GM19193 (cell line): Measurements from ENCODE around the gene FAM98C.

Experiments
- POLR2A ChIP-seq: IDR thresholded peaks from 4 replicates; pipeline ENCODE4 v1.6.1; 2011; ENCODE audit not compliant: insufficient read depth, insufficient read length; ENCODE audit errors: extremely low read depth

The FAM98C gene

GRCh38 chr19:38429055-38429810 lies 26.3 kb downstream of the FAM98C start:
- no peak for TF ChIP-seq POLR2A

GRCh38 chr19:38429811-38430156 lies 26.9 kb downstream of the FAM98C start:
- TF ChIP-seq POLR2A = no peak

GRCh38 chr19:38430931-38431330 lies 28.0 kb downstream of the FAM98C start:
- TF ChIP-seq POLR2A = no peak

- no peak for TF ChIP-seq POLR2A
Observed at GRCh38 chr19:38433268-38433733, 30.4 kb downstream of the FAM98C start, which contains the start of gene RYR1. RYR1 (plus strand) TSS chr19:38433691; CDS start chr19:38433830, 139 bp downstream.

GRCh38 chr19:38434549-38435051 lies 31.7 kb downstream of the FAM98C start:
- TF ChIP-seq POLR2A = no peak

- no peak for TF ChIP-seq POLR2A
Observed at GRCh38 chr19:38437295-38437694, 34.4 kb downstream of the FAM98C start.

GRCh38 chr19:38437917-38438316 lies 35.0 kb downstream of the FAM98C start:
- no peak for TF ChIP-seq POLR2A

- TF ChIP-seq POLR2A = no peak
Observed at GRCh38 chr19:38440592-38440991, 37.7 kb downstream of the FAM98C start.

- no peak for TF ChIP-seq POLR2A
Observed at GRCh38 chr19:38441657-38442348, 38.9 kb downstream of the FAM98C start.

- TF ChIP-seq POLR2A = no peak
Observed at GRCh38 chr19:38442736-38443135, 39.8 kb downstream of the FAM98C start.

GRCh38 chr19:38443458-38443999 lies 40.6 kb downstream of the FAM98C start:
- TF ChIP-seq POLR2A = no peak

- no peak for TF ChIP-seq POLR2A
Observed at GRCh38 chr19:38444026-38444425, 41.1 kb downstream of the FAM98C start.

- no peak for TF ChIP-seq POLR2A
Observed at GRCh38 chr19:38445362-38445761, 42.5 kb downstream of the FAM98C start.

- no peak for TF ChIP-seq POLR2A
Observed at GRCh38 chr19:38448225-38448624, 45.3 kb downstream of the FAM98C start.

- TF ChIP-seq POLR2A = no peak
Observed at GRCh38 chr19:38449518-38449917, 46.6 kb downstream of the FAM98C start.
